Forelimb muscle (tissue), 1 donor: ENCODE data around the gene RHBDL2. TPM values are rescaled to one million over a fixed set of nuclear protein-coding genes. Genes with fewer than 3 reads are reported as not detected.
"Not testable (repeated sequence)": the region's sequence is repeated elsewhere in the genome, so short reads cannot be mapped to it uniquely, and the experiment has no call there.

Experiments
- DNase-seq: peaks from one replicate; pipeline ENCODE4 v3.0.0-alpha.2; 2013; ENCODE audit warnings: low read depth
- polyA plus RNA-seq: library from polyadenylated mRNA; unstranded; fragments of 120-200 nt; gene quantifications from one replicate; pipeline ENCODE4 v1.2.1, GENCODE V29; 2013; ENCODE audit not compliant: insufficient read length

Gene RHBDL2
- polyA plus RNA-seq, 1 donor = 0.53 TPM

- no peak for DNase-seq
Measured at GRCh38 chr1:38875811-38876210, 65.8 kb downstream of the RHBDL2 start.

- peak; percentile 95 for DNase-seq
Measured at GRCh38 chr1:38873027-38873969, 68.3 kb downstream of the RHBDL2 start, which contains the start of gene MYCBP. TSS of gene MYCBP (minus strand) at chr1:38873348. CDS start at chr1:38873305, 43 bp downstream.

- DNase-seq = no peak
Measured at GRCh38 chr1:38872401-38873026, 69.1 kb downstream of the RHBDL2 start.

- DNase-seq = no peak
Measured at GRCh38 chr1:38870996-38871395, 70.6 kb downstream of the RHBDL2 start.

GRCh38 chr1:38867208-38867607, 74.4 kb downstream of the RHBDL2 start:
- DNase-seq = no peak

- no peak for DNase-seq
Measured at GRCh38 chr1:38865112-38865715, 76.4 kb downstream of the RHBDL2 start.

GRCh38 chr1:38860454-38860795, 81.2 kb downstream of the RHBDL2 start:
- DNase-seq = no peak

- DNase-seq = peak; percentile 88
Measured at GRCh38 chr1:38859561-38860453, 81.8 kb downstream of the RHBDL2 start, which contains the start of gene RRAGC. TSS of gene RRAGC (minus strand) at chr1:38859772. CDS start at chr1:38859646, 126 bp downstream.

GRCh38 chr1:38858833-38859560, 82.6 kb downstream of the RHBDL2 start:
- DNase-seq = no peak

- no peak for DNase-seq
Measured at GRCh38 chr1:38852780-38853179, 88.8 kb downstream of the RHBDL2 start.

GRCh38 chr1:38848071-38848470, 93.6 kb downstream of the RHBDL2 start:
- DNase-seq = no peak

- DNase-seq = no peak
Measured at GRCh38 chr1:38846210-38846609, 95.4 kb downstream of the RHBDL2 start.

GRCh38 chr1:38845088-38845487, 96.5 kb downstream of the RHBDL2 start:
- DNase-seq = not testable (repeated sequence)

GRCh38 chr1:38840281-38840680, 101.3 kb downstream of the RHBDL2 start:
- DNase-seq = no peak

GRCh38 chr1:38839363-38839762, 102.3 kb downstream of the RHBDL2 start:
- DNase-seq = no peak

- DNase-seq = not testable (repeated sequence)
Measured at GRCh38 chr1:38836316-38836715, 105.3 kb downstream of the RHBDL2 start.
